HG02588 (cell line): Measurements from ENCODE around the gene ZNF554.
"Not testable (repeated sequence)": the region's sequence is repeated elsewhere in the genome, so short reads cannot be mapped to it uniquely, and the experiment has no call there.

Source experiments
- ATAC-seq: cut with Tn5 transposase; IDR thresholded peaks from one replicate; pipeline ENCODE4 v1.9.1; 2021; ENCODE audit warnings: mild to moderate bottlenecking, moderate library complexity; ENCODE audit not compliant: unreplicated experiment

ZNF554 gene

DNA sequence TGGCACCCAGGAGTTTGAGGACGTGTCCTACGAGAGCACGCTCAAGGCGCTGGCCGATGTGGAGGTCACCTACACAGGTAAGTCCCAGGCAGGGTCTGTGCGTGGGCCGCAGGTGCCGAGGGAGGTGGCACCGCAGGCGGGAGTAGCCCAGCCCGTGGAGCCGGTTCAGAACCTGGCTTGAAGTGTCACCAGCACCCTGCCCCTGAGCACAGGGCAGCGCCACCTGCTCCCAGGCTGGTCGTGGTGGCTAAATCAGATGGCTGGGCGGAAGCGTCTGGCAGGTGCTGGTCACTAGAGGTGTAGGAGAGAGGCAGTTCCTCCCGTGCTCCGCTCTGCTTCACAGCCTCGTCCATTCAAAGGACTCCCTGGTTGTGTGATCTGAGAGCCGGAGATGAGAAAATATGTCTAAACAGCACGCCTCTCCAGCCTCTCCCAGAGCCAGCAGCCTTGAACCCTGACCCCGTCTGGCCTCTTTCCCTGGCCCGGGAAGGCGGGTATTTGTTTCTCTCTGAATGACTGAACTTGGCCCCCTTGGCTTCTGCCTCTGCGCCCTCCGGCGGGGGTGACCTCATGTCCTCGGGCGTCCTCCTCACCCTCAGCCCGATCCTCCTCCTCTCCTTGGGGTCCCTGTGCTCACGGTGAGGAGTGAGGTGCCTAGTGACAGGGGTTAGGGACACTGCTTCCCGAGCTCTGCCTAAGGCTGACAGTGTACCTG is 29.0 kb upstream of the ZNF554 start:
- ATAC-seq: no peak

DNA sequence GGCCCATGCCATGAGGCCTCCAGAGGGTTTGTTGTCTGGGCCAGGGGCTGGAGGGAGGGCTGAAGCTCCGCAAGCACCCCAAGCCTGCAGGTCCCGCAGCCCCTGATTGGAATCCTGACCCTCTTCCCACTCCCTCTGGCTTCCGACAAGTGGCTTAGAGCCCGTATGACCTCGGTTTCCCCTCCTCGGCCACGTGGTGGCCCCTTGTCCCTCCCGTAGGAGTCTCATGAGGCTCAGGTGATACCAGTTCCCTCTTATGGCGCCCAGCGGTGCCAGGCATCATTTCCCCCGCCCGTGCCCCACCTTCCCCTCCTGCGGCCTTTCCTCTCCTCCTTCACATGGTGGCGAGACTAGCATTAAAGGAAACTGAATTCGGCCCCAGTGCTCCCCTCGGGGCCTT is 28.2 kb upstream of the ZNF554 start:
- no peak for ATAC-seq

DNA sequence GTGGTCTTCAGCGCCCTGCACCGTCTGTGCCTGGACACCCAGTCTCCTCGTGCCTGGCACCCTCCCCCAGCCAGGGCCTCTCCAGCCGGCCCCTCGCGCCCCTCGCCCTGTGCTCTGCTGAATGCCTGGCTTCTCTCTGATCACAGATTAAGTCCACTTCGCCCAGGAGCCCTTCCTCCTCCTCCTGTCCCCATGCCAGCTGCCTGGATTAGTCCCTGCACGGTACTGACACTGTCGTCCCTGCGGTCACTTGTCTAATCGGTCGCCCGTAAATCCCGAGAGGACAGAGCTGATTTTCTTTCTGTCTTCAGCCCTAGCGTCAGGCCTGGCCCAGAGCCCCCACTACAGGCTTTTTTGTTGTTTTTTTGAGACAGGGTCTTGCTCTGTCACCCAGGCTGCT is 27.8 kb upstream of the ZNF554 start:
- no peak for ATAC-seq

DNA sequence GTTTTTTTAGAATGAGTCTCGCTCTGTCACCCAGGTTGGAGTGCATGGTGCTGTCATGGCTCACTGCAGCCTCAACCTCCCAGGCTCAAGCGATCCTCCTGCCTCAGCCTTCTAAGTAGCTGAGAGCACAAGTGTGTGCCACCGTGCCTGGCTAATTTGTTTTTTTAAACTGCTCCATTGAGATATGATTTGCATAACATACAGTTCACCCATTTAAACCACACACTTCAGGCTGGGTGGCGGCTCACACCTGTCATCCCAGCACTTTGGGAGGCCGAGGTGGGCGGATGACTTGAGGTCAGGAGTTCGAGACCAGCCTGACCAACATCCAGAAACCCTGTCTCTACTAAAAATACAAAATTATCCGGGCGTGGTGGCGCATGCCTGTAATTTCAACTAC is 27.0 kb upstream of the ZNF554 start:
- not testable (repeated sequence) for ATAC-seq

DNA sequence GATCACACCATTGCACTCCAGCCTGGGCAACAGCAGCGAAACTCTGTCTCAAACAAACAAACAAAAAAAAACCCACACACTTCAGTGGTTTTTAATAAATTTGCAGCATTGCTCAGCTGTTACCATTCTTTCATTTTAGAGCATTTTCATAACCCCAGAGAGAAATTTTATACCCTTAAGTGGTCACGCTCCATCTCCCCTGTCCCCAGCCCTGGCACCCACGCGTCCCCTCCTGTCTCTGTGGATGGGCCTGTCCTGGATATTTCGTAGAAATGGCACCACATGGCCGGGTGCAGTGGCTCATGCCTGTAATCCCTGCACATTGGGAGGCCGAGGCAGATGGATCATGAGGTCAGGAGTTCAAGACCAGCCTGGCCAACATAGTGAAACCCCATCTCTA is 26.5 kb upstream of the ZNF554 start:
- no peak for ATAC-seq

DNA sequence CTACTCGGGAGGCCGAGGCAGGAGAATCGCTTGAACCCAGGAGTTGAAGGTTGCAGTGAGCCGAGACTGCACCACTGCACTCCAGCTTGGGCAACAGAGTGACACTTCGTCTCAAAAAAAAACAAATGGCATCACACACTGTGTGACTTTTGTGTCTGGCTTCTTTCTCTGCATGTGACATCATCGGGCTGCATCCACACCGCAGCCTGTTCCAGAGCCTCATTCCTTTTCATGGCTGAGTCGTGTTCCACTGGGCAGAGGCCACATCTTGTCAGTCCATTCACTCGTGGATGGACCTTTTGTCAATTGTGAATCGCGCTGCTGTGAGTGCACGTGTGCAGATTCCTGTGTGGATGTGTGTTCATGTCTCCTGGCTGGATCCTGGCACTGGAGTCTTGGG is 26.1 kb upstream of the ZNF554 start:
- no peak for ATAC-seq

DNA sequence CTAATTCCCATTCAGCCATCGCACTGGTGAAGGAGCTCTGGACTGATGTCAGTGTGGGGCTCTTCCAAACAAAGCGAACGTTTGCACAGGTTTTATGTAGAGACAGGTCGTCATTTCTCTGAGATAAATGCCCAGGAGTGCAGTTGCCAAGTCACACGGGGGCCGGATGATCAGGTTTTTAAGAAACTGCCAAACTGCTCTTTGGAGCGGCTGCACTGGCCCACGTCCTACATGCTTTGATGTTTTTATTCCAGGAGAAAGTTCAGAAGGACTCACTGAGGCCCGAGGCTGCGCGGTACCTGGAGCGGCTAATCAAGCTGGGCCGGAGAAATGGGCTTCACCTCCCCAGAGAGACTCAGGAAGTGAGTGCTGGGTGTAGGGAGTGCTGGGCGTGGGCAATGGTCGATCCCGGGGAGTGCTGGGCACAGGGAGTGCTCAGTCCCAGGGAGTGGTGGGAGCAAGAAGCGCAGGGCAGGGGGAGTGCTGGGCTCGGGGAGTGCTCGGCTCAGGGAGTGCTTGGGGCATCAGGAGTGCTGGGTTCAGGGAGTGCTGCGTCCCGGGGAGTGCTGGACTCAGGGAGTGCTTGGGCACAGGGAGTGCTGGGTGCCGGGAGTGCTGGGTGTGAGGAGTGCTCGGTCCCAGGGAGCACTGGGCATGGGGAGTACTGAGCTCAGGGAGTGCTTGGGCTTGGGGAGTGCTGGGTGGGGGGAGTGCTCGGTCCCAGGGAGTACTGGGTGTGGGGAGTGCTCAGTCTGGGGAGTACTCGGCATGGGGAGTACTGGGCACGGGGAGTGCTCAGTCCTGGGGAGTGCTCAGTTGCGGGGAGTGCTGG is 23.6 kb upstream of the ZNF554 start:
- ATAC-seq: no peak

DNA sequence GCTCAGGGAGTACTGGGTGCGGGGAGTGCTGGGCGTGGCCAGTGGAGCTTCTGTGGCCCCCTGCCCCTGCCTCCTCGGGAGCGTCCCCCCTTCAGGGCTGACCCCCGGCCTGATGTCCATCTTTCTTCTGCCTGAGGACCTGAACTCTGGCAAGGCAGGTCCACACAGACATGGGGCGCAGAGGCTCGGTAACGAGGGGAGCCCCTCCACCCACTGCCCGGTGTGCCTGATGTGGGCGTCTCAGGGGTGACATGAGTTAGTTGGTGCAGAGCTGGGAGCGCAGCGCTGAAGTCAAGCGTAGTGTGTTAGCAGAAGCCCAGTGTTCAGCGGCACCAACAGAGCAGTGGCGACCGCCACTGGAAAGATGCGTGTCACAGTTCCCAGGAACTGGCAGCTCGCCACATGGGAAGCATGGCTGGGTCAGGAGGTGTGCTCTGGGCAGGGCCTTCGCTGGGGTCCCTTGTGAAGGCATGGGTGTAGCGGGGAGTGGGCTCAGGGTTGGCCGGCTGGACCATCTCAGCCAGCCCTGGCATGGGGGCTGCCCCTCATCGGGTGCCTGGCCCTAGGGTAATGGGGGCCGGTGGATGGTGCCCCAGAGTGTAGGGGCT is 22.9 kb upstream of the ZNF554 start:
- ATAC-seq: no peak

DNA sequence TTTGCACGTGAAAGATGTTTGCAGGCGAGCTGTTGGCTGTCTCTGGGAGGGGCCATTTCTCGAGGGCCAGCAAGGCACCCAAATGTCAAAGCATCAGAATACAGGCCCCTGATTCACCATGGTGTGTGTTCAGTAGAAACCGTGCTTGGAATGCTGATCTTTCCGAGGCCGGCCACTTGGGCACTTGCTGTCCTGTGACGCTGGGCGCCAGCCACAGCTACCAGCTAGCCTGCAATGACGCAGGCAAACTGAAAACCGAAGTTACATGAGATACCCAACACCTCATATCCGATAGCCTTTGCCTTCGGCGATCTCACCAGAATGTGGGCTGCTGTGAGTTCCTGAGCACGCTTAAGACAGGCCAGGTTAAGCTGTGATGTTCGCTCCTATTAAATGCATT is 22.4 kb upstream of the ZNF554 start:
- ATAC-seq: no peak

DNA sequence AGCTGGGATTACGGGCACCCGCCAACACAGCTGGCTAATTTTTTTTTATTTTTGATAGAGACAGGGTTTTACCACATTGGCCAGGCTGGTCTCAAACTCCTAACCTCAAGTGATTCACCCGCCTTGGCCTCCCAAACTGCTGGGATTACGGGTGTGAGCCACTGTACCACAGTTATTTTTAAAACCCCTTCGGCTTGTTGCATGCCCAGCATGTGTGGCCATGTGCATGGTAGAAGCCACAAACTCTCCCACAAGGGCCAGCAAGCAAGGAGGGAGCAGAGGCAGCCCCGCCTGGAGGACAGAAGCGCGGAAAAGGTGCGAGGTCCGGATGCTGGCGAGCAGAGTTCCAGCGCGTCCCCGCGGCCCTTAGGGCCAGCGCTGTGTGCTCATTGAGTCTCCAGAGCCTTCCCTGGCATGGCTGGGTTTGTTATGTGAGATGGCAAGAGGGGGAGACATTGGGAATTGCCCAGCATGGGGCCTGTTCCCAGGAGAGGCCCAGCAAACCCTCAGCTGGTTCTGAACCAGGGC is 21.4 kb upstream of the ZNF554 start:
- no peak for ATAC-seq

DNA sequence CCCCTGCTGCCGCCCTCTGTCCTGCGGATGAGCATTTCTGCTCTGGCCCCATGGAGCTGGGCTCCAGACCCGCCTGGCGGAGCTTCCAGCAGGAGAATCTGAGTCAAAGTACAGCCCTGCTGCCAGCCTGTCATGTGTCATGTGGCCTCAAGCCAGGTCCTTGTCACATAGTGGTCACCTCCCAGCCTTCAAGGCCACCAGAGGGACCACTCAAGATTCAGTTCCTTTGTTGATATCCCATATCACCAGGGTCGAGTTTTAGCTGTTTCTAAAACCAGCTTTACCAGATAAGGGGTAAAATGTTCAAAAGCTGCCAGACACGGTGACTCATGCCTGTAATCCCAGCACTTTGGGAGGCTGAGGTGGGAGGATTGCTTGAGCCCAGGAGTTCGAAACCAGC is 20.9 kb upstream of the ZNF554 start:
- no peak for ATAC-seq

DNA sequence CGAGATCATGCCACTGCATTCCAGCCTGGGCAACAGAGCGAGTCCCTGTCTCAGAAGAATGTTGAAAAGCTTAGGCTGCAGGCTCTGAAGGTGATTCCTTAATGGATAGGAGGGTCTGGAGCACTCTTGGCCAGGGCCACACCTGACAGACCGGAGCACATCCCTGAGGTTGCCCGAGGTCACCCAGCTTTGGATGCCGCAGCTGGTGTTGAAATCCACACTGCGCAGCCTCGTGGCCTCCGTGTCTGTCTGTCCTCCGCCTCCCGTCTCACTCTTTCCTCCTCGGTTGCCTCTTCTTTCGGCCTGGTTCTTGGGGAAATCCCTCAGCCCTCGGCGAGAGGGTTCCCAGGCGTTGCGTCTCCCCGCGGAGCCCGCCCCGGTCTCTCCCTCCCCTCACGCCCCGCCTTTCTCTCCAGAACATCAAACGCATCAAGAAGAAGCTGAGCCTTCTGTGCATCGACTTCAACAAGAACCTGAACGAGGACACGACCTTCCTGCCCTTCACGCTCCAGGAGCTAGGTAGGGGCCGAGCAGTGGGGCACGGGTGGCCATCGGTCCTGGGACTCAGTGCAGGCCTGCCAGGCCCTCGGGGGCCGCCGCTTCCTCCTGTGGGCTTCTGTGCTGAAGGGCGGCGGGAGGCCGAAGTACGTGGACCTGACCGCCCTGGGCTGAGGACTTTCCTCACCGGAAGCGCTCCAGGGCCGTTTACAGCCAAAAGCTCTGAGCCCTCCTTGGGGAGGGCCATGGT is 20.2 kb upstream of the ZNF554 start:
- no peak for ATAC-seq

DNA sequence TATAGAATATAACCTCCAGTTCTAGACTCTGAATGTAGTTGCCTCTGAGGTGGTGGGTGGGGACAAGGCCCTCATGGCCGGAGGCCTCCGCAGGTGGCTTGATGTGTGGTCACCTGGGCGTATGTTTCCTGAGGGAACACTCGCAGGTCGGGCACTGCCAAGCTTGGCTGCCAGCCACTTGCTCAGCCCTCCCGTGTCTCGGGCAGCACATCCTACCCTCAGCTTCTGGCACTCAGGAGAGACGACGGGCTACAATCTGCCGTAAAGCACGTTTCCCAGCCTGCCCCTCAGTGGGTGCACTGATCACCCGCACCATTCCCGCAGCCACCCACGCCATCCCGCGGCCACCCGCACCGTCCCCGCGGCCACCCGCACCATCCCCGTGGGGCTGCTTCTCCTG is 19.2 kb upstream of the ZNF554 start:
- no peak for ATAC-seq

DNA sequence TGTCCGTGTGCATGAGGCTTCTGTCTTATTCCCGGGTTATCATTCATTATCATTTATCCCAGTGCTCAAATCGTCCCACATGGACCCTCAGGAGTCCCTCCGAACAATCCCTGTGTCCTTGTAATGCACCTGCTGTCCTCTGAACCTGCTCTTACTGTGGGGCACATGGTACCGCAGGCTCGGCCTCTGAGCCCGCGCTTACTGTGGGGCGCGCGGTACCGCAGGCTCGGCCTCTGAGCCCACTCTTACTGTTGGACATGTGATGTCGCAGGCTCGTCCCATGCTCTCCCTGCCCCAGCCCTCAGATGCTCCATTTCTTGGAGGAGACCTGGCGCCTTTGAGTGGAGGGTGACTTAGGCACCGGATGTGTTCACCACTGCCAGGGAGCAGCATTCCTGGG is 16.8 kb upstream of the ZNF554 start:
- no peak for ATAC-seq

DNA sequence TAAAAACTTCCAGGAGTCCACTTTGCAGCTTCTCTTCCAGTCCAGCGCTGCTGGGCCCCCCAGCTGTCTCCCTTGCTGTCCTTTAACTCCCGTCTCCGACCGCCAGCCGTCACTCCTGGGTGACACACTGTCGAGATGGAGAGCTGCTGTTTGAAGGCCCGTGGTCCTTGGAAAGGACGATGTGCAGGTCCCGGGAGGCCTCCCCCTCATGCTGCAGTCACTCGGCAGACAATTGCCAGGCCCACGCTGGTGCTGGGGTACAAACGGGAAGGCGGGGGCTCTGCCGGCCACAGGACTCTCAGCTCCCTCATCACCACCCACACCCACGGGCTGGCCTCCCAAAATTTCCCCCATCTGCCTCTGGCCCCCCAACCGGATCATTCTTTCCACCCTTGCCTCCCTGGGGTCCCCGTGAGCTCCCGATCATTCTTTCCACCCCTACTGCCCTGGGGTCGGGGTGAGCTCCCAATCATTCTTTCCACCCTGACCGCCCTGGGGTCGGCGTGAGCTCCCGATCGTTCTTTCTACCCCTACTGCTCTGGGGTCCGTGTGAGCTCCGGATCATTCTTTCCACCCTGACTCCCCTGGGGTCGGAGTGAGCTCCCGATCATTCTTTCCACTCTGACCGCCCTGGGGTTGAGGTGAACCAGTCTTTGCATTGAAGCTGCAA is 16.0 kb upstream of the ZNF554 start:
- no peak for ATAC-seq

DNA sequence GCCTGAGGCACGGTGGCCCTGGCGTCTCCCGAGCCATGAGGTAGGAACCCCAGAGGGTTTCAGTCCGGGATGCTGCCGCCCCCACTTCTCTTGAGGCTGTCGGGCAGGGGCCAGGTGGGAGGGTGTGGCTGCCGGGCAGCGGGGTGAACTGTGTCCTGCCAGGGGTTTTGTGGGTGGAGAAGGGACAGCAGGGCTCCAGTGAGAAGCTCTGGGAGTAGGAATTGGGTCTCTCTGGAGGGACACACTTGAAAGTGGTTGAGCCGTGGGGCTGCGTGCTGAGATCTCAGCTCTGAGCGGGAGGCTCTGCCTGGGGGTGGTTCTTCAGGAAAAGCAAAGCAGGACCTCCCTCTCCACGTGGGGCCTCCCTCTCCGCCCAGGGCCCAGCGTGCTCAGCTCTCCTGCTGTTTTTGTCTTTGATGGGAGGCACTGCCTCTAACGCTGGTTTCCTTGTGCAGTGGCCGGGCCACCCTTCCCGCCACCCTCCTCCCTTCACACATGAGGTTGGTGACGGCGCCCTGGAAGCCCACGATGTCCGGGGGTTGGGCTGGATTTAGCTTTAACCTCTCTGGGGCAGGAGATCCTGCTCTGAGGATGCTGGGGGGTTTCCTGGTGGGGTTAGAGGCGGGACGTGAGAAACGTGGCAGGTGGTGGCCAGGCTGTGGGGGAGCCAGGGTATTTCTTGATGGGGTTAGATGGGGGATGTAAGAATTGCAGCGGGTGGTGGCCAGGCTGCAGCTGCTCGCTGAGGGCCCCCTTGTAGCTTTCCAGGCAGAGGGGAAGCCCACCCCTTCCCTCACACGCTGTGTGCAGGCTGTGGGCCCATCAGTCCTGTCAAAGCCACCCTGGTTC is 15.3 kb upstream of the ZNF554 start:
- ATAC-seq: no peak

DNA sequence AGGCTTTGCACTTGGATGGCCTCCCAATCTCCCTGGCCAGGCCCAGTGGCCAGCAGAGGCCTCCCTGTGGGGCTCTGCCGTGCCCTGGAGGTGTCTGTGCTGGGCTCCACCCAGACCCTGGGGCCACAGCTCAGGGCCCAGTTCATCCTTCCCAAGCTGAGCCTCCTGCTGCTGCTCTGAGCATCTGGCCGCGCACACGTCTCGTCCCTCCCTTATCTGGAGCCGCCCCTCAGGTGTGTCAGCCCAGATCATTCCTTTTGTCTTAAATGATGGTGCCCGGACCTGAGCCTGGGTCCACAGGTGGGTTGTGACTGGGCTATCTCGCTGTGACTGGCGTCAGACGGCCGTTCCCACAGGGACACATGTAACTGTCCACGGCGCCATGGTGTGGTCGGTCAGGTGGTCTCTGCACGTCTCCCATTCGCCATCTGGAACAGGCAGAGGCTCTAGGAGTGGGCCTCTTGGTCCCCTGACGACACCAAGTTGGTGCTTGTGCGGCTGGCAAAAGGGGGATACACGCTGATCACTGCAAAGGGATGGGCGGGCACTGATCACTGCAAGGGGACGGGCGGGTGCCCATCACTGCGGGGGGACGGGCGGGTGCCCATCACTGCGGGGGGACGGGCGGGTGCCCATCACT is 14.3 kb upstream of the ZNF554 start:
- ATAC-seq: no peak

DNA sequence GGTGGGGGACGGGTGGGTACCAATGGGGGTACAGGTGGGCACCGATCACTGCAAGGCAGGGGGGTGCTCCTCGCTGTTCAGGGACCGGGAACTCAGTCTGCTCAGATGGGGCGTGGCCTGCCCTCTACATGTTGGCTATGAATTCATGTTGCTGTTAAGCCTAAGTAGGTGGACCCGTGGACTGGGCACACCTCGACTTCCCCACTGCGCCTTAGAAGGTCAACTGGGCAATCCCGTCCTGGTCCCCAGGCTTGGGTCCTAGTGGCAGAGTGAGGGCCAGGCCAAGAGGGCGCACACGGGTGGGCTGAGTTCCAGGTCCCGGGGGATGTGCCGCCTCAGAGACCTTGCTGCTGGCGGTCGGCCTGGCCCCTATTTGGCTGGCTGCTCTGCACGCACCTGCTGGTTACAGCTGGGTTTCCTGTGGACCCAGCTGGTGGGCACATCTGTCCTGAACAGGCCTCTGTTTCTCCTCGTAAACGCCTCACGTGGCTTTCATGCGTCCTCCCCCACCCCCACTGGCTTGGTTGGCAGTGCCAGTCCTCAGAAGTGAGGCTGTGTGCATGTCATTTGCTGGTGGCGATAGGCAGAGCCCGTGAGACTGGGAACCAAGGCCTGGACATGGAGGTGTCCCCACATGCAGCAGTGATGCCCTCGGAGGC is 13.5 kb upstream of the ZNF554 start:
- no peak for ATAC-seq
